Gastroesophageal sphincter (tissue), 4 donors: Measurements from ENCODE around the gene SEC14L3. TPM values are rescaled to one million over a fixed set of nuclear protein-coding genes. Genes with fewer than 3 reads are reported as not detected.

Experiments used
- ATAC-seq: fragments of 150-250 bp; one replicate; pipeline ENCODE4 v1.9.1; 2016; ENCODE audit warnings: mild to moderate bottlenecking, moderate library complexity
- H3K27ac ChIP-seq, 4 donors: fragments of 200-600 bp; sonication (generic) in 3 of 4; 1 replicate in 3 of 4; 2 replicates in 1 of 4; pipeline ENCODE4 v1.5.1; 2016 to 2019
- H3K27me3 ChIP-seq: fragments of 200-600 bp; sonication (generic); one replicate; pipeline ENCODE4 v1.5.1; 2019
- H3K36me3 ChIP-seq, 2 donors: fragments of 200-600 bp; sonication (generic); one replicate each; pipeline ENCODE4 v1.5.1; 2019; ENCODE audit warnings: control low read depth in 1 of 2
- H3K4me1 ChIP-seq, 3 donors: fragments of 200-600 bp; sonication (generic); 1 replicate in 2 of 3; 2 replicates in 1 of 3; pipeline ENCODE4 v1.5.1; 2016 to 2019; ENCODE audit warnings: control low read depth in 2 of 3
- H3K4me3 ChIP-seq, 2 donors: fragments of 200-600 bp; sonication (generic); one replicate each; pipeline ENCODE4 v1.5.1; 2019; ENCODE audit warnings: mild to moderate bottlenecking in 1 of 2, moderate library complexity in 1 of 2
- H3K9me3 ChIP-seq, 3 donors: fragments of 200-600 bp; sonication (generic); one replicate each; pipeline ENCODE4 v1.5.1; 2017 to 2019; ENCODE audit warnings: control low read depth in 2 of 3
- CTCF ChIP-seq, 4 experiments: fragments of 200-600 bp in 2 of 4; fragments of 450-650 bp in 2 of 4; sonication (generic) in 1 of 4; IDR thresholded peaks; one replicate each; pipeline ENCODE4 v1.5.1; 2017 to 2019; ENCODE audit warnings: antibody characterized with exemption in 4 of 4, mild to moderate bottlenecking in 2 of 4, moderate library complexity in 2 of 4
- EP300 ChIP-seq: sonication (generic); formaldehyde crosslinking; IDR thresholded peaks from one replicate; pipeline ENCODE4 v1.6.1; 2017; ENCODE audit warnings: antibody characterized with exemption, mild to moderate bottlenecking
- POLR2A ChIP-seq, 2 donors: fragments of 450-650 bp; IDR thresholded peaks; one replicate each; pipeline ENCODE4 v1.6.1; 2017; ENCODE audit warnings: antibody characterized with exemption in 2 of 2, mild to moderate bottlenecking in 2 of 2, moderate library complexity in 1 of 2
- POLR2AphosphoS5 ChIP-seq: sonication (generic); formaldehyde crosslinking; IDR thresholded peaks from one replicate; pipeline ENCODE4 v1.6.1; 2017; ENCODE audit warnings: antibody characterized with exemption
- WGBS, 2 donors: methylation state at CpG; one replicate each; pipeline ENCODE4 v1.1.5; 2018; ENCODE audit warnings: low coverage in 1 of 2; 5-methylcytosine and 5-hydroxymethylcytosine counted together
- total RNA-seq, 4 donors: library from RNA; depleted of rRNA; stranded (reverse); fragments of >200 nt; gene quantifications; one replicate each; pipeline ENCODE4 v1.1.0, GENCODE V29; 2016

Gene SEC14L3
- total RNA-seq, 4 donors from 2014 or later, result not detected

DNA sequence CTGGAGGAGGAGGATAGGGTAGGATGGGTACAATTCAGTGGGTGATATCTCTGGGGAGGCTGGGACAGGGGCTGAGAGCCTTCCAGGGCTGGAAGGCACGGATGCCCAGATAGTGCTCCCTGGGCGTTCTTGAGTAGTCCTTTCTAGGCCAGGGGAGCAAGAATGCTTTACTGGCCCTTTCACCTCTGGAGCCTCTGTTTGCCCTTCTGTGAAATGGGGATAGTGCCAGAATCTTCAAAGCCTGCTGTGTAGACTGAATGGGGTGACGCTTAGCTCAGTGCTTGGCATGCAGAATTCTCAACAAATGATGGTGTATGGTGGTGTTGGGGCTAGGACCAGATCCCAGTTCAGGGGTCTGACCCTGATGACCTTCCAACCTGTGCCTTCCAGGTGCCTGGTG lies 38.6 kb downstream of the SEC14L3 start:
- H3K36me3 ChIP-seq, result no peaks in the 10 kb centered on the region
- 93% methylated on average over 3 of the region's 3 CpGs; no CpG with 5 or more reads in 1 of the 2 donors for WGBS, 2 donors
- ATAC-seq, result no peak

DNA sequence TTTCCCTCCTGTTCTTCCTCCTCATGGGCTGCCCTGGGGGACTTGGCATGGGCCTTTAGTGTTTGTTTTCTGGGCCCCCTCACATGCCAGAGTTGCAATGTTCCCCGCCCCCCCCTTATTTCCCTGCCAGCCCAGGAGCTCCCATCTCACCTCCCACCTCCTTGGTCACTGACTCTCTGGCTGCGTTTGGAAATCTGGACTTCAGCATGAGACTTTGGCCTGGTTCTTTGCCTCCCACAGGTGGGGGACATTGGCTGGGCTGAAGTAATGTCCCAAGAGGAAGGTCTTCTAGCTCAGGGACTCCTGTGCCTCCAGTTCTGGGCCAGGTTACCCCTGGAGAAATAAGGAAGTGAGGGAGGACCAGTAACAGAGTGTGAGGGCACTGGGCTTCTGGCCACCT lies 39.3 kb downstream of the SEC14L3 start:
- no peaks in the 10 kb centered on the region for H3K4me1 ChIP-seq
- no peaks in the 10 kb centered on the region for H3K36me3 ChIP-seq
- no peaks in the 10 kb centered on the region for H3K9me3 ChIP-seq
- H3K27ac ChIP-seq, result no peak overlapping the region
- no peak for ATAC-seq
- whole genome bisulfite sequencing, 2 donors, result 20% methylated on average over 1 of the region's 2 CpGs; no CpG with 5 or more reads in 1 of the 2 donors
- H3K27me3 ChIP-seq, result no peaks in the 10 kb centered on the region
- TF ChIP-seq EP300 (no peak), POLR2AphosphoS5 (no peak), POLR2A (IDR thresholded peaks at IDR 0.05) (no peak), CTCF (IDR thresholded peaks at IDR 0.05) (no peak)
- H3K4me3 ChIP-seq, result no peak overlapping the region

More for the DNA sequence above, 38.6 kb downstream of the SEC14L3 start:
- no peaks in the 10 kb centered on the region for H3K9me3 ChIP-seq
- TF ChIP-seq EP300 (no peak), POLR2AphosphoS5 (no peak)
- H3K4me3 ChIP-seq, result no peak overlapping the region
- peaks cover under 1% of the 10 kb centered on the region for H3K27me3 ChIP-seq
- no peak overlapping the region for H3K27ac ChIP-seq
- no peaks in the 10 kb centered on the region for H3K4me1 ChIP-seq

GRCh38 chr22:30432096-30432495 lies 39.7 kb downstream of the SEC14L3 start:
- no peaks in the 10 kb centered on the region for H3K4me1 ChIP-seq
- TF ChIP-seq POLR2A (IDR thresholded peaks at IDR 0.05) (no peak), POLR2AphosphoS5 (no peak), EP300 (no peak), CTCF (IDR thresholded peaks at IDR 0.05) (no peak)
- no peaks in the 10 kb centered on the region for H3K27me3 ChIP-seq
- H3K9me3 ChIP-seq, result no peaks in the 10 kb centered on the region
- no peak overlapping the region for H3K4me3 ChIP-seq
- no peak for ATAC-seq
- WGBS, 2 donors, result 100% methylated on average over 1 of the region's 4 CpGs; no CpG with 5 or more reads in 1 of the 2 donors
- H3K36me3 ChIP-seq, result no peaks in the 10 kb centered on the region
- no peak overlapping the region for H3K27ac ChIP-seq

- TF ChIP-seq POLR2A (IDR thresholded peaks at IDR 0.05) (no peak), EP300 (no peak)
- 70% methylated on average over 2 of the region's 4 CpGs; no CpG with 5 or more reads in 1 of the 2 donors for WGBS, 2 donors
- Histone ChIP-seq H3K9me3 (no peaks in the 10 kb centered on the region), H3K4me1 (peaks cover 0 to 11% (median 3%) of the 10 kb centered on the region in 3 donors), H3K27ac (no peak overlapping the region), H3K27me3 (no peaks in the 10 kb centered on the region), H3K4me3 (no peak overlapping the region), H3K36me3 (no peaks in the 10 kb centered on the region)
- no peak for ATAC-seq
Observed at GRCh38 chr22:30430933-30431332, 40.9 kb downstream of the SEC14L3 start.

DNA sequence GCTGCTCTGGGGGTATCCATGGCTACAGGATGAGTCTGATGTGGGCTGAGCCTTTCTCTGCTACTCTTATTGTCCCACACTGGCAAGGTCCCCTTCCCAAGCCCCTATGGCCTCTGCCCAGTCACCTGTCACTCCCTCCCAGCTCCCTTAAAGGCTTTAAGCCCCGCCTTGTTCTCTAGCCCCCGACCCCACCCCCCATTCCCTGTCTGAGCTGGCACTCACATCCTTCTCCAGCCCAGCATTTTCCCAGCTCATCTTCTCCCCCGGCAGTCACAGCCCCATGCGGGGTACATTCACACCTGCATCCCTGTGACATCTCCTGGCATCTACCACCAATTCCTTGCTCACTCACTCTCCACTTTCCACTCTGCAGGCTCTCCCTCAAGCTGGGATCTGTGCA lies 41.9 kb downstream of the SEC14L3 start:
- H3K27ac ChIP-seq, result no peak overlapping the region
- no peak for ATAC-seq
- H3K4me1 ChIP-seq, result peaks cover 0 to 21% (median 14%) of the 10 kb centered on the region in 3 donors
- no peaks in the 10 kb centered on the region for H3K36me3 ChIP-seq
- no peaks in the 10 kb centered on the region for H3K9me3 ChIP-seq
- WGBS, 2 donors, result 38 to 44% methylated on average over 3 to 4 of the region's 4 CpGs
- H3K27me3 ChIP-seq, result no peaks in the 10 kb centered on the region
- no peak for TF ChIP-seq POLR2A (IDR thresholded peaks at IDR 0.05)
- no peak for TF ChIP-seq CTCF (IDR thresholded peaks at IDR 0.05)
- no peak for TF ChIP-seq POLR2AphosphoS5
- no peak for TF ChIP-seq EP300
- H3K4me3 ChIP-seq, result no peak overlapping the region

GRCh38 chr22:30427871-30428270 lies 43.9 kb downstream of the SEC14L3 start:
- H3K4me1 ChIP-seq, result peaks cover 0 to 33% (median 20%) of the 10 kb centered on the region in 3 donors
- no peak for ATAC-seq
- no peaks in the 10 kb centered on the region for H3K36me3 ChIP-seq
- no peak overlapping the region for H3K27ac ChIP-seq
- no peaks in the 10 kb centered on the region for H3K9me3 ChIP-seq
- 80% methylated on average over 1 of the region's 1 CpG; no CpG with 5 or more reads in 1 of the 2 donors for WGBS, 2 donors
- TF ChIP-seq POLR2A (IDR thresholded peaks at IDR 0.05), result no peak
- H3K27me3 ChIP-seq, result no peaks in the 10 kb centered on the region
- H3K4me3 ChIP-seq, result no peak overlapping the region
